GM23338 (cell line): ENCODE measurements around the gene ZNF587B. TPM values are rescaled to one million over a fixed set of nuclear protein-coding genes. Genes with fewer than 3 reads are reported as not detected.

ENCODE experiments used
- ATAC-seq: fragments of 200-7000 bp; cut with Tn5 transposase; 3 replicates; pipeline ENCODE4 v1.9.1; 2020
- DNase-seq: peaks from one replicate; pipeline ENCODE4 v3.0.0-alpha.2; 2015; ENCODE audit warnings: low spot score
- H2AFZ ChIP-seq: fragments of 200-600 bp; sonication (generic); 2 replicates; pipeline ENCODE4 v1.8.0; 2016; ENCODE audit warnings: antibody characterized with exemption, mild to moderate bottlenecking, moderate library complexity
- H3F3A ChIP-seq: fragments of 200-600 bp; sonication (generic); replicated peaks from 2 replicates; pipeline ENCODE4 v1.8.0; 2017; ENCODE audit warnings: antibody characterized with exemption, mixed run types, low read depth
- H3K27ac ChIP-seq: fragments of 200-600 bp; sonication (generic); 2 replicates; pipeline ENCODE4 v1.6.1; 2016; ENCODE audit warnings: low read depth
- H3K27me3 ChIP-seq: fragments of 200-600 bp; sonication (generic); 2 replicates; pipeline ENCODE4 v1.8.0; 2016; ENCODE audit warnings: mild to moderate bottlenecking, mixed run types, moderate library complexity; ENCODE audit not compliant: insufficient read depth
- H3K36me3 ChIP-seq: fragments of 200-600 bp; sonication (generic); 2 replicates; pipeline ENCODE4 v1.8.0; 2016; ENCODE audit warnings: mild to moderate bottlenecking; ENCODE audit not compliant: insufficient read depth
- H3K4me1 ChIP-seq: fragments of 200-600 bp; sonication (generic); 2 replicates; pipeline ENCODE4 v1.8.0; 2016; ENCODE audit warnings: mild to moderate bottlenecking, moderate library complexity; ENCODE audit not compliant: insufficient read depth
- H3K4me2 ChIP-seq: fragments of 200-600 bp; sonication (generic); 2 replicates; pipeline ENCODE4 v1.7.1; 2017; ENCODE audit warnings: mixed run types
- H3K4me3 ChIP-seq: fragments of 200-600 bp; sonication (generic); 2 replicates; pipeline ENCODE4 v1.6.1; 2016; ENCODE audit warnings: mixed run types
- H3K79me2 ChIP-seq: fragments of 200-600 bp; sonication (generic); replicated peaks from 2 replicates; pipeline ENCODE4 v1.8.0; 2017; ENCODE audit warnings: mild to moderate bottlenecking; ENCODE audit not compliant: insufficient read depth
- H3K9me2 ChIP-seq: fragments of 200-600 bp; sonication (generic); 2 replicates; pipeline ENCODE4 v1.8.0; 2017; ENCODE audit not compliant: insufficient read depth
- H4K20me1 ChIP-seq: fragments of 200-600 bp; sonication (generic); replicated peaks from 2 replicates; pipeline ENCODE4 v1.8.0; 2017; ENCODE audit warnings: mild to moderate bottlenecking; ENCODE audit not compliant: insufficient read depth
- H3K27ac Mint-ChIP-seq: 2 replicates; pipeline ENCODE4 v1.8.0; 2020; ENCODE audit warnings: inconsistent platforms, mild to moderate bottlenecking, moderate library complexity, mixed read lengths
- H3K27me3 Mint-ChIP-seq: 3 replicates; pipeline ENCODE4 v1.8.0; 2022; ENCODE audit warnings: low read depth, mild to moderate bottlenecking, moderate library complexity, mixed read lengths, inconsistent platforms; ENCODE audit not compliant: insufficient read depth, poor library complexity
- H3K36me3 Mint-ChIP-seq: 3 replicates; pipeline ENCODE4 v1.8.0; 2021; ENCODE audit warnings: low read depth, mild to moderate bottlenecking, inconsistent platforms, moderate library complexity, mixed read lengths
- H3K4me1 Mint-ChIP-seq: 3 replicates; pipeline ENCODE4 v1.8.0; 2020; ENCODE audit warnings: mild to moderate bottlenecking, inconsistent platforms, mixed read lengths
- H3K4me3 Mint-ChIP-seq: 3 replicates; pipeline ENCODE4 v1.8.0; 2021; ENCODE audit warnings: moderate library complexity, mild to moderate bottlenecking, inconsistent platforms, mixed read lengths
- H3K9me3 Mint-ChIP-seq: 3 replicates; pipeline ENCODE4 v1.8.0; 2020; ENCODE audit warnings: moderate library complexity, mild to moderate bottlenecking, inconsistent platforms, mixed read lengths
- CREB1 ChIP-seq: fragments of 250-450 bp; sonication (Bioruptor Pico); IDR thresholded peaks from 2 replicates; pipeline ENCODE4 v1.5.0; 2020; ENCODE audit warnings: low read depth, mild to moderate bottlenecking, moderate library complexity
- CTCF ChIP-seq, 2 experiments: fragments of 200-600 bp in 1 of 2; sonication (generic) in 1 of 2; conservative IDR thresholded peaks; 2 replicates each; pipeline versions ENCODE4 v1.5.1 to v1.6.1; 2016 to 2017; ENCODE audit warnings: antibody characterized with exemption in 2 of 2, low read depth in 2 of 2, mild to moderate bottlenecking in 2 of 2, moderate library complexity in 1 of 2
- EZH2 ChIP-seq: fragments of 200-600 bp; sonication (generic); IDR thresholded peaks from one replicate; pipeline ENCODE4 v1.8.0; 2017; ENCODE audit warnings: antibody characterized with exemption, mild to moderate bottlenecking, low read depth; ENCODE audit not compliant: unreplicated experiment
- EZH2phosphoT487 ChIP-seq: fragments of 200-600 bp; sonication (generic); IDR thresholded peaks from one replicate; pipeline ENCODE4 v1.8.1; 2018; ENCODE audit warnings: antibody characterized with exemption; ENCODE audit not compliant: unreplicated experiment
- JUNB ChIP-seq: IDR thresholded peaks from one replicate; pipeline ENCODE4 v1.6.1; 2016; ENCODE audit warnings: antibody characterized with exemption; ENCODE audit not compliant: unreplicated experiment
- NANOG ChIP-seq: IDR thresholded peaks from 2 replicates; pipeline ENCODE4 v1.6.1; 2016; ENCODE audit warnings: antibody characterized with exemption, borderline replicate concordance
- POLR2AphosphoS5 ChIP-seq: IDR thresholded peaks from 2 replicates; pipeline ENCODE4 v1.6.1; 2016; ENCODE audit warnings: antibody characterized with exemption, low read depth
- REST ChIP-seq: IDR thresholded peaks from one replicate; pipeline ENCODE4 v1.6.1; 2018; ENCODE audit warnings: antibody characterized with exemption; ENCODE audit not compliant: unreplicated experiment
- STAT1 ChIP-seq: IDR thresholded peaks from one replicate; pipeline ENCODE4 v1.6.1; 2016; ENCODE audit warnings: antibody characterized with exemption; ENCODE audit not compliant: unreplicated experiment
- ZNF114 ChIP-seq: fragments of 250-450 bp; sonication (Bioruptor Pico); IDR thresholded peaks from 2 replicates; pipeline ENCODE4 v1.5.0; 2020; ENCODE audit warnings: mild to moderate bottlenecking, moderate library complexity
- ZNF331 ChIP-seq: fragments of 250-450 bp; sonication (Bioruptor Pico); IDR thresholded peaks from 2 replicates; pipeline ENCODE4 v1.5.0; 2020; ENCODE audit warnings: low read depth, mild to moderate bottlenecking, moderate library complexity
- ZNF462 ChIP-seq: fragments of 250-450 bp; sonication (Bioruptor Pico); IDR thresholded peaks from 2 replicates; pipeline ENCODE4 v1.5.0; 2020; ENCODE audit warnings: mild to moderate bottlenecking, moderate library complexity
- polyA plus RNA-seq: library from polyadenylated mRNA; unstranded; fragments of >200 nt; fragmentation: Nextera tagmentation; extraction: Ambion mirVana; gene quantifications from 2 replicates; pipeline ENCODE4 v1.2.1, GENCODE V29; 2016
- total RNA-seq: library from RNA; depleted of rRNA; stranded (reverse); fragments of >200 nt; shearing (Covaris generic); gene quantifications from 2 replicates; pipeline ENCODE4 v1.2.3, GENCODE V29; 2014
- TF ChIP-seq, protein P1 (sequence below): IDR thresholded peaks from 2 replicates; pipeline ENCODE4 v1.6.1; 2016; ENCODE audit warnings: antibody characterized with exemption

Gene ZNF587B
- total and polyA plus RNA-seq, 2 experiments from 2014 or later: 16.6 to 62.0 TPM

- ATAC-seq (no peak), DNase-seq (no peak)
- TF ChIP-seq, protein P1, sequence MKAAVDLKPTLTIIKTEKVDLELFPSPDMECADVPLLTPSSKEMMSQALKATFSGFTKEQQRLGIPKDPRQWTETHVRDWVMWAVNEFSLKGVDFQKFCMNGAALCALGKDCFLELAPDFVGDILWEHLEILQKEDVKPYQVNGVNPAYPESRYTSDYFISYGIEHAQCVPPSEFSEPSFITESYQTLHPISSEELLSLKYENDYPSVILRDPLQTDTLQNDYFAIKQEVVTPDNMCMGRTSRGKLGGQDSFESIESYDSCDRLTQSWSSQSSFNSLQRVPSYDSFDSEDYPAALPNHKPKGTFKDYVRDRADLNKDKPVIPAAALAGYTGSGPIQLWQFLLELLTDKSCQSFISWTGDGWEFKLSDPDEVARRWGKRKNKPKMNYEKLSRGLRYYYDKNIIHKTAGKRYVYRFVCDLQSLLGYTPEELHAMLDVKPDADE: no peak
- TF ChIP-seq NANOG (no peak), EZH2phosphoT487 (no peak), CTCF (conservative IDR thresholded peaks at IDR 0.05; ENCODE audit: low read depth in 2 of 2) (no peak), EZH2 (no peak), JUNB (no peak), STAT1 (no peak), ZNF462 (CRISPR knock-in tag) (no peak), REST (no peak), POLR2AphosphoS5 (no peak), CREB1 (CRISPR knock-in tag) (no peak), ZNF114 (CRISPR knock-in tag) (no peak), ZNF331 (CRISPR knock-in tag) (no peak)
- Histone ChIP-seq H3K27ac (0 out of 2 replicates have a peak overlapping the region, but pooled peaks have one; percentile 9), H2AFZ (no peak overlapping the region), H4K20me1 (no peaks in the 10 kb centered on the region; the same call in 1 of the 2 replicates), H3K27me3 (no peaks in the 10 kb centered on the region), H3K9me2 (no peaks in the 10 kb centered on the region), H3F3A (0 out of 2 replicates have a peak, but pooled peaks cover 5% of the 10 kb centered on the region), H3K4me1 (no peaks in the 10 kb centered on the region), H3K79me2 (peaks cover 2% of the 10 kb centered on the region), H3K36me3 (no peaks in the 10 kb centered on the region), H3K4me3 (no peak overlapping the region), H3K4me2 (no peak overlapping the region)
- Mint-ChIP-seq H3K4me1 (peaks cover 11% of the 10 kb centered on the region), H3K36me3 (peaks cover 22% of the 10 kb centered on the region), H3K27ac (no peak overlapping the region), H3K4me3 (no peak overlapping the region), H3K27me3 (peaks cover 9% of the 10 kb centered on the region), H3K9me3 (no peaks in the 10 kb centered on the region)
Observed at GRCh38 chr19:57788114-57788692, 41.9 kb upstream of the ZNF587B start.
